DMS153 treated with DMSO at 0.1 percent for 48 hours (cell line): ENCODE results near the gene RFT1.

Experiments used
- DNase-seq: peaks from one replicate; lab custom pipeline; 2025; ENCODE audit not compliant: unreplicated experiment; lab: John Stamatoyannopoulos, UW

RFT1 gene, protein sequence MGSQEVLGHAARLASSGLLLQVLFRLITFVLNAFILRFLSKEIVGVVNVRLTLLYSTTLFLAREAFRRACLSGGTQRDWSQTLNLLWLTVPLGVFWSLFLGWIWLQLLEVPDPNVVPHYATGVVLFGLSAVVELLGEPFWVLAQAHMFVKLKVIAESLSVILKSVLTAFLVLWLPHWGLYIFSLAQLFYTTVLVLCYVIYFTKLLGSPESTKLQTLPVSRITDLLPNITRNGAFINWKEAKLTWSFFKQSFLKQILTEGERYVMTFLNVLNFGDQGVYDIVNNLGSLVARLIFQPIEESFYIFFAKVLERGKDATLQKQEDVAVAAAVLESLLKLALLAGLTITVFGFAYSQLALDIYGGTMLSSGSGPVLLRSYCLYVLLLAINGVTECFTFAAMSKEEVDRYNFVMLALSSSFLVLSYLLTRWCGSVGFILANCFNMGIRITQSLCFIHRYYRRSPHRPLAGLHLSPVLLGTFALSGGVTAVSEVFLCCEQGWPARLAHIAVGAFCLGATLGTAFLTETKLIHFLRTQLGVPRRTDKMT

DNA sequence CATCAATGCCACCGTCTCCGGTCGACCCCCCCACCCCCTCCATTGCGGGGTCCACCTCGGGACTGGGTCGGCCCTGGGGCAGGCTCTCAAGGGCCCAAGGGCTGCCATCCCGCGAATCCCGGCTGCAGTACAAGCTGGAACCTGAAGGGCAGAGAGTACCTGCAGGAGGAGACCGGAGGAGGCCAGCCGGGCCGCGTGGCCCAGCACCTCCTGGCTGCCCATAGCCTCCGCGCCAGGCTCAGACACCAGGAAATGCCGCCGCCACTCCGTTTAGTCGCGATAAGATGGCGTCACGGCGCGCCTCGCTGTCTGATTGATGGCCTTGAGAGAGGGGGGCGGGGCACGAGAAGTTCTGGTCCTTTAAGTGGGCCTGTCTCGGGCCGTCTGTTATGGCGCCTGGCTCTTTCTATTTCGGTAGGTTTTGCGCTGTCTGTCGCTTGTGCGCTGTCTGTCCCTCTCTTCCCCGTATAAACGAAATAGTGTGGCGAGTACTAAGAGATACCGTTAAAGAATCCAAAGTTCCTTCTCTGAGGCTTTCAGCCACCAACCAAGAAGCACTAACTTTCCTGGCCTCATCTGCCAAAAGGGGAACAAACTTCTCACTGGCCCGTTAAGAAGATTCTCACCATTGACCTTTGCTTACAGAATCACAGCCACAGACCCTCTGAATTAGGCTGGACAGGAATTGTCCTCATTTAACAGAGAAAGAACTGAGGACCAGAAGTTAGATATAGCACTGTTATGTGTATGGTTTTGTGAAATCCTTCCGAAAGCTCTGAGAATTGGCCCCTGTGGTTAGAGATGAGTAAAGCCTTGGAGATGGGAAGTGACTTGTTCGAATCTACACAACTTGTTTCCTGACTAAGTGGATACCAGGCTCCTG lies at the start of gene RFT1:
RFT1 (minus strand) TSS at position 257 of the 883 bp plus-strand sequence; CDS start at position 222, 35 bp downstream.
- peak; percentile 50 for DNase-seq

DNA sequence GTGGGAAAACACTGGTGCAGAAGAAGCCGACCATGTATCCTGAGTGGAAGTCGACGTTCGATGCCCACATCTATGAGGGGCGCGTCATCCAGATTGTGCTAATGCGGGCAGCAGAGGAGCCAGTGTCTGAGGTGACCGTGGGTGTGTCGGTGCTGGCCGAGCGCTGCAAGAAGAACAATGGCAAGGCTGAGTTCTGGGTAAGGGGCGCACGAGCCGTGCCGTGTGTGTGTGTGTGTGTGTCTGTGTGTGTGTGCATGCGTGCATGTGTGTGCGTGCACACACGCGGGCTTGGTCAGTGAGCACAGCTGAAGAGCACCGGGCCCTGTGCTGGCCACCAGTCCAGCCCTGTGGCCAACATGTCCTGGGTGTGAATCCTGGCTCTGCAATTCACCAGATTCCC lies 49.3 kb upstream of the RFT1 start:
- DNase-seq = no peak

DNA sequence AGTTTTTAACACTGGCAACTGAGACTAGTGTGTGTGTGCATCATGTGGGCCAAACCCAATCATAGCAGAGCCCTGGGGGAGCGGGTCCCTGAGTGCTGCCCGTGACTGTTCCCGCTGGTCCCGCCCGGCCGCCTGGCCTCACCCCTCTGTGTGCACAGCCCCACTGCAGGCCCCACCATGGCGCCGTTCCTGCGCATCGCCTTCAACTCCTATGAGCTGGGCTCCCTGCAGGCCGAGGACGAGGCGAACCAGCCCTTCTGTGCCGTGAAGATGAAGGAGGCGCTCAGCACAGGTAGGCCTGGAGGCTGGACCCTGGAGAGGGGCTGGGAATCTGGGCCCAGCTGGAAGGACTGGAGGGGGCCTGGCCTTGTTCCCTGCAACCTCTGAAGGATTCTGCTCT lies 48.0 kb upstream of the RFT1 start:
- DNase-seq = no peak

DNA sequence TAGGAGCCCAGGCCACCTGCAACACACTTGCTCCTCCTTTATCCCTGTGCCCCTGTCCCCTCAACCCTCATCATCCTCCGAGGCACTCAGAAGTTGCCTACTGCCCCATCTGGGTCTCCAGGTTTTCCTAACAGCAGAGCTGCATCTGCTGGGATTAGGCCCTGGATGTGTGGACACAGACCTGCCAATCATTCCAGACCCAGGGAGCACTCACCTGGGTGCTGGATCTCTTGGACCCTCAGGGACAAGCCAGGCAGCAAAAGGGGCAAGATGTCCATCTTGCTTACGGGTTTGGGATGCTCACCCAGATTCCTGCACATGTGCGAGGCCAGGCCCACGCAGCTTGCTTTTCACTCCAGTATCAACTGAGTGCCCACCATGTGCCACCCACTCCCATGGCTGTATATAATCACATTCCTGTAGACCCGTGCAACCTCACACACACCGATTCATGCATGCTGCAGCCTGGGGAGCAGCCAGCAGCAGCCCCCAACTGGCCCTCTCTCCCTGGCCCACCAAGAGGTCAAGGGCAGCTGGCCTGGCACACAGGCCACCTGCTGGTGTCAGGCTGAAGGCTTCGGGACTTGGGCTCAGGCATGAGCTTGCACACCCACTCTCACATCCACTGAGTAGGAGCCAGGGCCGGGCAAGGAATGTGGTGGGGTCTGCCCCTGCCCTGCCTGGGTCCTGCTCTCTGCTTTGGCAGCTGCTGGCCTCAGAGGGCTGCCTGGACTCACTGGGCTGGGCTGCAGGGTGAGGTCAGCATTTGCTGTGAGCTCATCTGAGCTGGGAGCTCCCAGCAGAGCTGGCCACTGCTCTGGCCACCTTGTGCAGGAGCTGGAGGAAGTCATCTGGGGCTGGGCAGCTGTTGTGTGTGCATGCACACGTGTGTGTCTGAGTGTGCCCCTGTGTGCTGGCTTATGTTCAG lies 45.6 kb upstream of the RFT1 start:
- no peak for DNase-seq

DNA sequence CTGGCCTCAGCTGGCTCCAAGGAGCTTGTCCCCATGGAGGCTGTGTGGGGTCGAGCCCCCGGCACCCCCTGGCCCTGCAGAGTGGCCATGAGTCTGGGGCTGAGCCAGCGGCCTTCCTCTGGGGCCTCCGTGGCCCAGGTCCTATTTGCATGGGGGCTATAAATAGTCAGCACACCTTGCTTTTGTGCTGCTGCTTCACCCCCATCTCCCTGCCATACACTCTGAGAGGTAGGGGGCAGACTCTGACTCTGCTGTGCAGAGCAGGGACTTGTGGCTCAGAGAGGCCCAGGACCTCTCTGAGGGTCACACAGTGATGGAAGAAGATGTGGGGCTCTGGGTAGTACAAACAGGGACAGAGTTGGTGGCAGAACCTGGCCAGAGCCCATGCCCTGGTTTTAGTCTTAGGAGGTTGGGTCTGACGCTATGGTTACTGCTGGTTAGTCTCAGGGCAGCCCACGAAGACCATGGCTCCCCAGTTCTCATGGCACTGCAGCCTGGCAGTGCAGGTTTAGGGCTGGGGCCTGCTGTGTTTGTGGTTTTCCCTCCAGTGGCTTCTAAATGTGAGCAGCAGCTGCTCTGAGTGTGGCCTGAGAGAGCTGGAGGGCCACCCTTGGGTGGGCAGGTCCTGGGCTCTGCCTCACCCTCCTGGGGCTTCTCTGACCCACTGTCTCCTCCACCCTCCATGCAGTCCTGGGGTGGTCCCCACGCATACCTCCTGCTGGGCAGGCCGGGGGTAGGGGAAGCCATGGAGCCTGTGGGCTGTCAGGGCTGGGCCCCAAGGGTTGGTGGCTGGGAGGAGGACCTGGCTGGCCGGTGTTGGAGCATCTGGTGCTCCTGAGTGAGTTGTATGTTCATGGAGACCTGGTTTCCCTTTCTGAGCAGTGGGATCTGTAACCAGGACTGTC lies 44.4 kb upstream of the RFT1 start:
- no peak for DNase-seq

DNA sequence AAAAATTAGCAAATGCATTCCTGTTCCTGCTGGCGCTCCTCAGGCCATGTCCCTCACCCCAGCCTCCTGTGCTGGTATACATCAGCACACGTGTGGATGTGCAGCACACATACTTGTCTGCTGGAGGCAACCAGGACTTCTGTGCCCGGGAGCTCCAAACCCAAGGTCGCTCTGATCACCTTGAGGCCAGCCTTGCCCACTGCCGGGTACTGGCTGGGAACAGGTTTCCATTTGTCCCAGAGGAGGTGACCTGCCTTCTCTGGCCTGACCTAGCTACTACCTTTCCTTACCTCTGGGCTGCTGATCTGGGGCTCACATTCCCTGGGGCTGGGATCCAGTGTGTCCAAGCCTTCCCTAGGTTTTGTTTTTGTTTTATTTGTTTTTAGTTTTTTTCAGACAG lies 42.9 kb upstream of the RFT1 start:
- no peak for DNase-seq

DNA sequence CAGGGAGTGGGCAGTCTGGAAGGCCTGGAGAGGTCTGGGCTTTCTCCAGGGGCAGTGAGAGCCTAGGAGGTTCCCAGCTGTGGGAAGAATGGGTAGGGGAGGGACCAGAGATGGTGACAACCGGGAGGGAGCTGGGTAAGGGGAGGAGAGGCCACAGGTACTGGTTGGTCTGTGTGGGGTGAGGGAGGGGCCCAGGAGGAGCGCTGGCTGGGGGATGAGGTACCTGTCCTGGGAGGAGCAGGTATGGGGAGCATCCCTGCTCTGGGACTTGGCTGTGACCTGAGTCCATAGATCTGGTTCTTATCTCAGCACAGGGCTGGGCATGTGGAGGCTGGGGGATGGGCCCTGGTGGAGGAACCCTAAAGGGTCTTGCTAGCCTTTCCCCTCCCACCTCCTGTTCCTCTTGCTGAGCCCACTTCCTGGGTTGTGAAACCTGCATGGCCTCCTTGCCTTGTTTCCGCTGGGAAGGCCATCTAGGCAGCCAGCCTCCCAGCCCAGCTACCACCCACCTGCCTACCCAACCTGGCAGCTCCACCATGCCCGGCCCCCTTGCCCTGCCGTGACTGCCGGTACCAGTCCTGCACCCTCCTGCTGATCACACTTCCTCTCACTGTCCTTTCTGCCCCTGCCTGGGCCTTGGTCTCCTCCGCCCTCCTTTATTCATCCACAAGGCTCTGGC lies 41.7 kb upstream of the RFT1 start:
- DNase-seq = no peak

DNA sequence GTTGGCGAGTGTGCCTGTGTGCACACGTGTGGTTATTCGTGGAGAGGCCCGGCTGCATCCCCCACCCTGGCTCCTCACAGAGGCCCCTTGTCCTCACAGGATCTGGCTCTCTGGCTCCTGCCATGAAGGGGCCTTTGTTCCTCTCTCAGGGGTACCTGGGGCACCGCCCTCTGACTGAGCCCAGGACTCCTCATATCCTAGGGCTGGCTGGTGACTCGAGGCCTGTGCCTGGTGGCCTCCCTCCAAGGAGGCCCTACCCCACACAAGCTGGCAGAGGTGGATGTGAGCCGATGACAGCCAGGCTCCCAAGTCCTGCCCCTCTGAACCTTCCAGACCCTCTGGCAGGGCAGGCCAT lies 40.8 kb upstream of the RFT1 start:
- no peak for DNase-seq

DNA sequence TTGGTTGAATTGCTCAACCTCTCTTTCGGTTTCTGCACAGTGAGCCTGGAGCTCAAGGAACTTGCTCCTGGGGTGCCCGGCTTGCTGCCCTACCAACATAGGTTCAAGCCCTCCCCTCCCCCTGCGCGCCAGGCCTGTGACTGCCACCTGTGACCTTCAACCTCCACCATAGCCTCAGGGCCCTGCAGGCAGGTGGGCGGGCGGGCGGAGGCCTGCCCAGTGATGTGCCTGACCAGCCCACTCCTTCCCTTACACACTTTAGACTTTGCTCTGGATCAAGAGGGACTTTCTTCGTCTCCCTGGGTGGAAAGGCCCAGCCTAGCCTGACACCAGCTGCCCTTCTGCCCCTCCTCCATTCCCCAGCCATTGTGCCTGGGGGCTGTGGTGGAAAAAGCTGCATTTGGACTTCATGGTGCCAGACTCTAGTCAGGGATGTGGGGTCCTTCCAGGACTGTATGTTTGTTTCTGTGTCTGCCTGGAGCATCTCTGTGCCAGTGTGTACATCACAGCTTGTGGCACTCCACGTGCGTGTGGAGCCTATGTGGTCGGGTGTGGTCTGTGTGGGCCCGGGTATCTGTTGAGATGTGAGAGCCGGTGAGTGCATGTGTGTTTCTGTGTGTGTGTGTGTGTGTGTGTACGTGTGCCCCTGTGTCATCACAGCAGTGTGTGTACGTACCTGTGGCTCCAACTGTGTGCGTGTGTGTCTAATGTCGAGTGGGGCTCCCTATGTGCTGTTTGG lies 40.3 kb upstream of the RFT1 start:
- no peak for DNase-seq

DNA sequence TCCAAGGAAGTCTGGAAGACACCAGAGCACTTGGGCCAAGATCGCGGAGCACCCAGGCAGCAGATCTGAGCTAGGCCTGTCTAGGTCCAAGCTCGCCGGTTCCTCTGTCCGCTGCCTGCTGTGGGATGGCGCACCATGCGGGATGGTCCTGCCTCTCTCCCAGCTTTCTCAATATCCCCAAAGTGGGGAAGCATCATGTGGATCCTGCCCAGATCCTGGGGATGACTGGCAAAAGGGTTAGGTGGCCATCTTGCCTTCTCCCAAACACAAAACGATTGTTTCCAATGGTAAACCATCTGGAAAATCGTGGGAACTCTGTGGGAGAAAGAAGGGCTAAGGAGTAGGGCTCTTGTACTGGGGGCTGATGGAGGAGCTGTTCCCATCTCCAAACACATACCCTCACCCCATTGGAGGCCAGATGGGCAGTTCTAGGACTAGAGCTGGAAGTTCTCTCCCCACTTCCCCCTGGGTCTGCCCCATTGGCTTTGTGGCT lies 39.6 kb upstream of the RFT1 start:
- DNase-seq = no peak

DNA sequence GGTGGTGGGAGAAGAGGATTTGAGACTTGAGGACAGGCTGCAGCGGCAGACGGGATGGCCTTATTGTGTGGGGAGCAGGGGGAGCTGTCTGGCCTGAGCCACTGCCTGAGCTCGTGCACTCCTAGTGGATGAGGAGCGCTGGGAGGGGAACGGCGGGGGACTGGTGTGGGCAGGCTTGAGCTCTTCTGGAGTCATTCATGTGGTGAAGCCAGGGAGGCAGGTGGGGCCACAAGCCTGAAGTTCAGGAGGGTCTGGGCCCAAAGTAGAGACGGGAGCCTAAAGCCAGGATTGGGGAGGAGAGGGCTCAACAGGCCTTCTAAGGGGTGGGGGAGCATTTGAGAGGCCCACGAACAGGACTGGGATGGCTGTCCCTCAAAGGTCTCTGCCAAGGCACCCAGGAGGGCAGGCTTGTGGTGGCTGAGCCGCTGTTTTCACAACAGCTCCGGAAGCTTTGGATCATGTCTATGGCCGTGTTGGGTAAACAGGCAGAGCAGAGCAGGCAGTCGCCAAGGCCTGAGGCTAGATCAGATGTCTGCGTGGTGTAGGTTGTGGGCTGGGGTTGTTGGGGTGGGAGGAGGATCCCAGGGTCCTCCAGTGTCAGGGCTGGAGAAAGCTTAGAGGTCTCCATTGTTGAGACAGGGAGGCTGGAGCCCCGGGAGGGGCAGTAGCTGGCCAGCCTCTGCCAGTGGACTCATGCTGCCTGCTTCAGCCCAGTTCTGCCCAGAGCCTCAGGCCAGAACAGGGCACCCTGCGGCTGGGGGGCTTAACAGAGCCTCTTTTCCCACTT lies 39.0 kb upstream of the RFT1 start:
- DNase-seq = no peak

DNA sequence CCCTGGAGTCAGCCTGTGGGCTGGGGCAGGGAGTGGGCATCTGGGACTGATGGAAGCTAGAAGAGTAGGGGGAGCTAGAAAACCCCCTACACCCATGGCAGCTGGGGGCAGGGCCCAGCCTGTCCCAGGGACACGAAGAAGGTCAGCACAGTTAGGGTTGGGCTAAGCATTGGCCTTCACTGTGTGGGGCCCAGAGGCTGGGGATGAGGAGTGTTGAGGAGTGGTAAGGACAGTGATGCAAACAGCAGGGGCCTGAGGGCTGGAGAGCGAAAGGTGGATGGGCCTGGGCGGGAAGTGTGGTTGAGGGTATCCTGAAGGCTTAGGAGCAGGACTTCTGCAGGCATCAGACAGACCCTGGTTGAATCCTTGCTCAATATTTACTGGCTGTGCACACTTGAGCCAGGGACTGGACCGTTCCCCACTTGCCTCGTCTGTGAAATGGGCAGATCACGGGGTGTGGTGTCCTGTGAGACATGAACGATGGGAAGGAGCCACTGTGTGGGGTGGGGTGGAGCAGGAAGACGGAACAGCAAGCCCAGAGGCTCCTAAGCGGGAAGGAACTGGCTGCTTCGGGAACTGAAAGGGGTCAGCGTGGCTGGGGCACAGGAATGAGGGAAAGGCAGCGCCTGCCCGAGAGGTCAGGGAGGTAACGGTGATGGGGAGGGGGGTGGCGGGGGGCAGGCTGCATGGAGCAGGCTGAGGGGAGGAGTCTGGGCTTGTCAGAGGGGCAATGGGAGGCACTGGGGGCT lies 38.1 kb upstream of the RFT1 start:
- no peak for DNase-seq

DNA sequence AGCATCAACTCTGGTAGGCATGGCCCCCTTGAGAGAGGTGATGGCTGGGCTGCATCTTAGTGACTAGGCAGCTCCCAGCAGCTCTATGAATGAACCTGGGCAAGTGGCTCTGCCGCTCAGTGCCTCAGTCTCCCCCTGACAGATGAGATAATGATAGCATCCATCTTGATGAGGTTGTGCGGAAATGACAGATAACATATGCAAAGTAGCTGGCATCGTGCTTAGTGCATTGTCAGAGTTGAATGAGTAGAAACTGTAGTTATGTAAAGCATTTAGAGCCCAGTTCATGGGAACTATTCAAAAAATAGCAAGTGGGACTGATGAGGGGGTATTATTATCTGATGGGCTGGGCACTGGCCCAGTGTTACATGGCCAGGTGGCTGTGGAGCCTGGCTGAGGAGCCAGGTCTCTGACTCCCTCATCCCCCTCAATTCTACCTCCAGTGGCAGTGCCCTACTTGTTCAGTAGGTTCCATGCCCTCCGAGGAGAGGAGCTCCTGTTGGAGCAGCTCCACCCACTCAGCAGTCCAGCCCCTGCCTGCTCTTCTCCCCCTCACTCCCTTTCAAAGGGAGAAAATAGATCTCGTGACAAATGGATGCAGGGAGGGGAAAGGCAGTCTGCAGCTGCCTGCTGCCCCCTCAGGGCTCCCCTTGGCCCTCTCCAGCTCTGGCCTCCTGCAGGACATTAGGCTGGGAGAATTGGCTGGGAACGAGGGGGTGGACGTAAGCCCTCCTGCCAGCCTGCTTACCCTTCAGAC lies 37.4 kb upstream of the RFT1 start:
- DNase-seq = no peak

DNA sequence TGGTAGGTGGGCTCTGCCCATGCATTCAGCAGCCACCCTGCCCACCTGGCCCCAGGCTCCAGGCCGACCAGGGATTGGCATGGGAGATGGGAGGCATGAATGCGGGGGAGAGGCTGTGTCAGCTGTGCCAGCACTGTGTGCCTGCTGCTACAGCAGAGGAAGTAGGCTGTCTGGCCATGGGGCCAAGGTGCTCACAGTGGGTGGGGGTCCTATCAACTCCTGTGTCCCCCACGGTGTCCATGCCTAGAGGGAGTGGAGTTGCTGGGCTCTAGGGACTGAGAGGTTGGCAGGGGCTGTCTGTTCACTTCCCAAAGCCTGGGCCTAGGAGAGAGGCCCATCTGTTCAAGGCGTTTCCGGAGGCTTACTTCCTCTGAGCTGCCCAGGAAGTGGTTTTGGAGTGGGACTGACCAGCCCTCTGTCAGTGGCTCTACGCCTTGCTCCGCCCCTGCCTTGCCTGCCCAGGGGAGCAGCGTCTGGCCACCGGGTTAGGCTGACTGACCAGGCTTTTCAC lies 36.6 kb upstream of the RFT1 start:
- DNase-seq = no peak

DNA sequence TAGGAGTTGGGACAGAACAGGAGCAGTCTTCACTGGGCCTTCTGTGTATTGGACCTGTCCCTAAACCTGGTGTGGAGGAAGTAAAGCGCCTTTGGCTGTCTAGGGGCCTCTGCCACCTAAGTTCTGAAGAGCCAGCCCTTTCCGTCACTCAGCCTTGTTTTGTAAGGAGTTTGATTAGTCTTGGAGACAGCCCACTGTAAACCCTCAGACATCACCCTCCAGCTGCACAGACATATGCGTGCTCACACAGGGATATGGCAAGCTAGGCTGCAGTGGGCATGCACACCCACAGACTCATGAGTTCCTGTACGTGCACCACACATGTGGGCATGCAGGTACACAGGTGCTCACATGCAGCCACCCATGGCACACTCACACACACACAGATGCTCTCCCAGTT lies 36.0 kb upstream of the RFT1 start:
- DNase-seq = no peak

DNA sequence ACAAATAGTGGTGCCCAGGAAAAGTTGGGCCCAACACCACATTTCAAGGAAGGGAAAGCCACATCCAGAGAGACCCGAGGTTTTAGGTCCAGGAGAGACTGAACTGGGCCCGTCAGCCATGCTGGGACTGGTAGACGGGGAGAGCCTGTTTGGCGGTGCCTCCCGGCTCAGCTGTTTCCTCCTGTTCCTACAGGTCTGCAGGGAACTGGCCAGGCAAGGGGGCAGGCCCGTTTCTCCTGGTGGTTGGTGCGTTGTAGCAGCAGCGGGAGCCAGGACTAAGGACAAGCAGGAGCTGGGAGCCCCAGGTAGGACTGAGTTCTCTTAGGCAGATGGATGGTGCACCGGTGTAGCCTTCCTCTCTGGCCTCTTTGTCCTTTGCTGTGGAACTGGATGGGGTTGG lies 34.7 kb upstream of the RFT1 start:
- no peak for DNase-seq
